Heart left ventricle (tissue), 13 donors: ENCODE data around the gene PAN3.

ENCODE experiments used
- POLR2A ChIP-seq, 2 donors: fragments of 450-650 bp; IDR thresholded peaks; one replicate each; pipeline ENCODE4 v1.6.1; 2017; ENCODE audit warnings: antibody characterized with exemption in 2 of 2, mild to moderate bottlenecking in 2 of 2, moderate library complexity in 2 of 2
- TF ChIP-seq, protein P1 (sequence below), 12 donors: fragments of 200-600 bp; sonication (generic) in 4 of 12; IDR thresholded peaks; one replicate each; pipeline versions ENCODE4 v1.5.0 to v1.8.0; 2018 to 2022; ENCODE audit warnings: antibody characterized with exemption in 12 of 12, mild to moderate bottlenecking in 5 of 12
- donor health status: ischemic (EF 13 %, LVEDD 7.1; RV severe dilation, severe dysfunction).
- donor health status: DM: no; HTN: yes; CAD: no.
- donor health status: DM: no; HTN: no; CAD: no.
- donor health status: ischemic (EF 25% LVEDD 6.9; RV normal size, moderate dysfunction).
- donor health status: ischemic (EF 25% LVEDD 5.7; RV mildly dilated, moderate dysfunction).
- donor health status: ischemic (EF 35%, LVEDD 5.7; RV mildly dilated, moderate dysfunction).
- donor health status: nonischemic (EF 11% LVEDD 7.7; RV severe dilation, severe dysfunction).
- donor health status: DM: yes; HTN: yes; CAD: no.
- donor health status: PGD.
- donor health status: ischemic (EF 29% LVEDD 5.4; RV normal size, mild dysfunction).
- donor health status: nonischemic (EF 23%, LVEDD 6.1; RV moderate dilation, normal function).

DNA sequence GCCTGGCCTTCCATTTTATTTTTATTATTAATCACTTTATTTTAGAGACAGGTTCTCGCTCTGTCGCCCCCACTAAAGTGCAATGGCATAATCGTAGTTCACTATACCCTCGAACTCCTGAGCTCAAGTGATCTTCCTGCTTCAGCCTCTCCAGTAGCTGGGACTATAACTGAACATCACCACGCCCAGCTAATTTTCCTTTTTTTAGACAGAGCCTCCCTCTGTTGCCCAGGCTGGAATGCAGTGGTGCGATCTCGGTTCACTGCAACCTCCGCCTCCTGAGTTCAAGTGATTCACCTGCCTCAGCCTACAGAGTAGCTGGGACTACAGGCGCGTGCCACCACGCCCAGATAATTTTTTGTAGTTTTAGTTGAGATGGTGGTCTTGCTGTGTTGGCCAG lies 6.7 kb upstream of the PAN3 start:
- TF ChIP-seq, protein P1, sequence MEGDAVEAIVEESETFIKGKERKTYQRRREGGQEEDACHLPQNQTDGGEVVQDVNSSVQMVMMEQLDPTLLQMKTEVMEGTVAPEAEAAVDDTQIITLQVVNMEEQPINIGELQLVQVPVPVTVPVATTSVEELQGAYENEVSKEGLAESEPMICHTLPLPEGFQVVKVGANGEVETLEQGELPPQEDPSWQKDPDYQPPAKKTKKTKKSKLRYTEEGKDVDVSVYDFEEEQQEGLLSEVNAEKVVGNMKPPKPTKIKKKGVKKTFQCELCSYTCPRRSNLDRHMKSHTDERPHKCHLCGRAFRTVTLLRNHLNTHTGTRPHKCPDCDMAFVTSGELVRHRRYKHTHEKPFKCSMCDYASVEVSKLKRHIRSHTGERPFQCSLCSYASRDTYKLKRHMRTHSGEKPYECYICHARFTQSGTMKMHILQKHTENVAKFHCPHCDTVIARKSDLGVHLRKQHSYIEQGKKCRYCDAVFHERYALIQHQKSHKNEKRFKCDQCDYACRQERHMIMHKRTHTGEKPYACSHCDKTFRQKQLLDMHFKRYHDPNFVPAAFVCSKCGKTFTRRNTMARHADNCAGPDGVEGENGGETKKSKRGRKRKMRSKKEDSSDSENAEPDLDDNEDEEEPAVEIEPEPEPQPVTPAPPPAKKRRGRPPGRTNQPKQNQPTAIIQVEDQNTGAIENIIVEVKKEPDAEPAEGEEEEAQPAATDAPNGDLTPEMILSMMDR (IDR thresholded peaks at IDR 0.05) = no peak
- TF ChIP-seq POLR2A (IDR thresholded peaks at IDR 0.05) = no peak
